K562 (cell line): ENCODE measurements around the gene TANK. TPM values are rescaled to one million over a fixed set of nuclear protein-coding genes. Genes with fewer than 3 reads are reported as not detected.
"Not testable (repeated sequence)": the region's sequence is repeated elsewhere in the genome, so short reads cannot be mapped to it uniquely, and the experiment has no call there.

ENCODE experiments used
- ATAC-seq: fragments of 200-7000 bp; cut with Tn5 transposase; 3 replicates; pipeline ENCODE4 v1.9.1; 2020; ENCODE audit warnings: moderate library complexity
- BruUV-seq: library from RNA; stranded (reverse); fragments of 400-500 nt; replicated peaks from 2 replicates; lab custom pipeline; 2021; lab: Mats Ljungman, UMichigan
- CTCF ChIA-PET: fragments of 300-600 bp; formaldehyde crosslinking; extraction: SDS; loops from one replicate; lab custom pipeline; 2021; ENCODE audit warnings: low intra/inter-chr PET ratio; lab: Yijun Ruan, JAX
- POLR2A ChIA-PET: fragments of 300-600, 350-650 bp; sonication (Branson Sonifier 250); formaldehyde crosslinking; extraction: SDS; loops from one replicate; lab custom pipeline; 2021; ENCODE audit warnings: antibody characterized with exemption, inconsistent platforms; lab: Yijun Ruan, JAX
- DNase-seq, 4 experiments: peaks; one replicate each; pipeline versions ENCODE4 v3.0.0 to v3.0.0-alpha.2; 2011 to 2018; ENCODE audit warnings: low spot score in 3 of 4, mixed read lengths in 3 of 4; ENCODE audit errors: extremely low read depth in 1 of 4
- FAIRE-seq: peaks from 2 replicates; lab custom pipeline; 2011; peaks lifted over from hg19 to GRCh38; lab: Jason Lieb, UNC
- H2AFZ ChIP-seq: 2 replicates; pipeline ENCODE4 v1.6.0; 2011; ENCODE audit warnings: low read depth, low read length, control low read depth, inconsistent platforms
- H3K27ac ChIP-seq: fragments of 200-600 bp; 3 replicates; pipeline ENCODE4 v1.8.0; 2011; ENCODE audit warnings: low read depth, mild to moderate bottlenecking, control low read depth, inconsistent platforms, low read length, moderate library complexity, mixed read lengths; ENCODE audit errors: extremely low read depth
- H3K27me3 ChIP-seq, 2 experiments: fragments of 300-600 bp in 1 of 2; 2 replicates in 1 of 2; 3 replicates in 1 of 2; pipeline versions ENCODE4 v1.6.0 to v1.8.0; 2011; ENCODE audit warnings: inconsistent platforms in 2 of 2, low read length in 2 of 2, mild to moderate bottlenecking in 1 of 2, mixed read lengths in 1 of 2, moderate library complexity in 1 of 2; ENCODE audit not compliant: control insufficient read depth in 2 of 2, insufficient read depth in 2 of 2
- H3K36me3 ChIP-seq: fragments of 300-600 bp; 3 replicates; pipeline ENCODE4 v1.8.0; 2011; ENCODE audit warnings: mild to moderate bottlenecking, low read length, inconsistent platforms; ENCODE audit not compliant: control insufficient read depth, insufficient read depth
- H3K4me1 ChIP-seq, 2 experiments: fragments of 200-600 bp in 1 of 2; replicated peaks in 1 of 2; 2 replicates in 1 of 2; 3 replicates in 1 of 2; pipeline versions ENCODE4 v1.5.1 to v1.8.0; 2011; ENCODE audit warnings: inconsistent platforms in 2 of 2, low read length in 2 of 2, mild to moderate bottlenecking in 1 of 2, mixed read lengths in 1 of 2, moderate library complexity in 1 of 2; ENCODE audit not compliant: control insufficient read depth in 2 of 2, insufficient read depth in 2 of 2
- H3K4me2 ChIP-seq: 2 replicates; pipeline ENCODE4 v1.6.1; 2011; ENCODE audit warnings: low read length, control low read depth, inconsistent platforms, mixed read lengths; ENCODE audit not compliant: insufficient read depth
- H3K4me3 ChIP-seq: fragments of 200-600 bp; sonication (generic), shearing (Covaris generic); 2 replicates; pipeline ENCODE4 v1.5.1; 2016; ENCODE audit warnings: control low read depth, inconsistent platforms
- H3K79me2 ChIP-seq: fragments of 200-600 bp; 3 replicates; pipeline ENCODE4 v1.8.0; 2011; ENCODE audit warnings: low read length, inconsistent platforms; ENCODE audit not compliant: control insufficient read depth, insufficient read depth
- H3K9ac ChIP-seq, 2 experiments: 2 replicates each; pipeline versions ENCODE4 v1.6.0 to v1.6.1; 2011; ENCODE audit warnings: low read depth in 2 of 2, low read length in 2 of 2, control low read depth in 1 of 2, inconsistent platforms in 1 of 2, mild to moderate bottlenecking in 1 of 2, mixed read lengths in 1 of 2; ENCODE audit not compliant: insufficient read depth in 1 of 2
- H3K9me1 ChIP-seq: one replicate; pipeline ENCODE4 v1.6.0; 2011; ENCODE audit warnings: inconsistent platforms, mild to moderate bottlenecking, low read length, moderate library complexity; ENCODE audit not compliant: control insufficient read depth, insufficient read depth
- H3K9me3 ChIP-seq: replicated peaks from 2 replicates; pipeline ENCODE4 v1.5.1; 2011; ENCODE audit warnings: low read depth, low read length, inconsistent platforms; ENCODE audit not compliant: control insufficient read depth, insufficient read depth
- H4K20me1 ChIP-seq: replicated peaks from 2 replicates; pipeline ENCODE4 v1.6.1; 2011; ENCODE audit warnings: low read length, inconsistent platforms, mixed read lengths; ENCODE audit not compliant: control insufficient read depth, insufficient read depth
- POLR2G ChIP-seq: fragments of 200-400 bp; formaldehyde crosslinking; IDR thresholded peaks from 2 replicates; pipeline ENCODE4 v1.6.1; 2017; ENCODE audit warnings: low read depth, mild to moderate bottlenecking, antibody characterized with exemption, low read length, moderate library complexity
- RAD21 ChIP-seq, 2 experiments: fragments of 250-450 bp in 1 of 2; fragments of 450-650 bp in 1 of 2; sonication (Bioruptor Pico) in 1 of 2; formaldehyde crosslinking in 1 of 2; IDR thresholded peaks in 1 of 2; conservative IDR thresholded peaks in 1 of 2; 2 replicates each; pipeline versions ENCODE4 v1.4.0 to v1.8.0; 2020 to 2022; ENCODE audit warnings: mild to moderate bottlenecking in 2 of 2, moderate library complexity in 1 of 2
- RBFOX2 ChIP-seq: fragments of 200-400 bp; formaldehyde crosslinking; IDR thresholded peaks from 2 replicates; pipeline ENCODE4 v1.6.1; 2017; ENCODE audit warnings: low read depth, mild to moderate bottlenecking, low read length, moderate library complexity
- WGBS: fragments of 100-300 bp; shearing (Covaris generic); methylation state at CpG from one replicate; pipeline ENCODE4 v1.1.6; 2016; ENCODE audit warnings: low coverage, mixed read lengths; ENCODE audit not compliant: insufficient coverage; ENCODE audit errors: missing lambda C conversion rate; 5-methylcytosine and 5-hydroxymethylcytosine counted together
- in situ Hi-C: fragments of 300-500 bp; cut with MboI; formaldehyde crosslinking; loops from 4 replicates; pipeline ENCODE4 v1.15.0; 2018; ENCODE audit warnings: inconsistent platforms, mixed read lengths
- intact Hi-C: fragments of 100-400 bp; cut with micrococcal nuclease; formaldehyde crosslinking; loops from 2 replicates; pipeline ENCODE4 v1.14.2; 2022
- polyA plus RNA-seq, 8 experiments: library from polyadenylated mRNA; depleted of rRNA in 4 of 8; stranded (reverse) in 5 of 8; unstranded in 3 of 8; fragments of >200 nt; fragmentation: Nextera tagmentation in 2 of 8; fragmentation: Illumina TruSeq in 1 of 8; extraction: Ambion mirVana in 2 of 8; extraction: Trizol in 1 of 8; gene quantifications; 2 replicates each; pipeline versions ENCODE4 v1.2.1 to v1.2.3, GENCODE V29; 2011 to 2014; ENCODE audit warnings: inconsistent platforms in 1 of 8, missing spikeins in 1 of 8
- total RNA-seq, 7 experiments: library from RNA; depleted of rRNA in 6 of 7; stranded (reverse); fragments of >200 nt in 6 of 7; fragmentation: Illumina TruSeq in 2 of 7; extraction: Trizol in 2 of 7; gene quantifications; 2 replicates each; pipeline versions ENCODE4 v1.2.1 to v1.2.3, GENCODE V29; 2011 to 2021; ENCODE audit warnings: low replicate concordance in 1 of 7
- TF ChIP-seq, protein P1 (sequence below), 3 experiments: IDR thresholded peaks in 2 of 3; conservative IDR thresholded peaks in 1 of 3; 2 replicates each; pipeline ENCODE4 v1.5.1; 2011 to 2012; ENCODE audit warnings: low read length in 3 of 3, mild to moderate bottlenecking in 3 of 3, control low read depth in 2 of 3, improper control_type of control experiment in 1 of 3, inconsistent platforms in 1 of 3, low read depth in 1 of 3, mixed read lengths in 1 of 3, moderate library complexity in 1 of 3; ENCODE audit not compliant: insufficient read depth in 2 of 3
- TF ChIP-seq, protein P2 (sequence below): sonication (generic); formaldehyde crosslinking; IDR thresholded peaks from 2 replicates; pipeline ENCODE4 v1.8.1; 2023; ENCODE audit warnings: mild to moderate bottlenecking, missing genetic modification reagents

TANK gene
- total and polyA plus RNA-seq, 9 of the 15 experiments (the other 6 are each of a cell fraction or from before 2014, with no cell fraction given): 43.0 to 91.5 (median 54.4) TPM

DNA sequence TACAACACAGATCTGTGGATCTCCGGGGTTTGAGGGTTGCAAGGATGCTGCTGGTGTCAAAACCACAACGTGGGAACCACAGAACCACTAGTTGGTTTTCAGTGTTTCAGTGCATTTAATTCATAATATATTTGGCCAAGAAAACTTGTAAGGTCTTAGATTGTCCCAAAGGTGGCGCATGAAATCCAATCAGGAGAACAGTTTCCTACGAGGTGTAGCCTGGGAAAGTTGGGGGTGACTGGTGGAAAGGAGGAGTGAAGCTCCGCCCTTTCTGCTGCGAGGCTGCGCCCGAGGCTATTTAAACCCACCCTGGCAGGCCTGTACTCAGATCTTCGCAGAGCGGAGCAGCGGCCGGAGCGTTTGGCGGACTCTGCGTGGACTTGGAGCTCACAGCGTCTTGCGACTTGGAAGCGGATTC, 120.7 kb downstream of the TANK start:
- intact Hi-C loops: loop anchor here (5.0 kb wide), 1 partner anchor 841 kb away; no protein-coding TSS in a partner anchor
- H4K20me1 ChIP-seq, H3K4me1 ChIP-seq, H3K9me1 ChIP-seq, BruUV-seq, FAIRE-seq, H3K4me3 ChIP-seq, H3K4me2 ChIP-seq, H3K36me3 ChIP-seq, POLR2A ChIA-PET, H3K27me3 ChIP-seq, CTCF ChIA-PET, H3K27ac ChIP-seq, in situ Hi-C loops, H3K9me3 ChIP-seq, H3K9ac ChIP-seq, ATAC-seq, H3K79me2 ChIP-seq: not testable (repeated sequence)
- TF ChIP-seq RAD21 (CRISPR knock-in tag; conservative IDR thresholded peaks at IDR 0.05 in 1 of 2, IDR thresholded peaks at IDR 0.05 in 1 of 2) (peak in 1 of 2 experiments; percentile 47; a peak in 2 of 4 replicates), POLR2G (peak; percentile 46), RBFOX2 (0 out of 2 replicates have a peak, but pooled peaks have one; percentile 34)
- TF ChIP-seq, protein P1, sequence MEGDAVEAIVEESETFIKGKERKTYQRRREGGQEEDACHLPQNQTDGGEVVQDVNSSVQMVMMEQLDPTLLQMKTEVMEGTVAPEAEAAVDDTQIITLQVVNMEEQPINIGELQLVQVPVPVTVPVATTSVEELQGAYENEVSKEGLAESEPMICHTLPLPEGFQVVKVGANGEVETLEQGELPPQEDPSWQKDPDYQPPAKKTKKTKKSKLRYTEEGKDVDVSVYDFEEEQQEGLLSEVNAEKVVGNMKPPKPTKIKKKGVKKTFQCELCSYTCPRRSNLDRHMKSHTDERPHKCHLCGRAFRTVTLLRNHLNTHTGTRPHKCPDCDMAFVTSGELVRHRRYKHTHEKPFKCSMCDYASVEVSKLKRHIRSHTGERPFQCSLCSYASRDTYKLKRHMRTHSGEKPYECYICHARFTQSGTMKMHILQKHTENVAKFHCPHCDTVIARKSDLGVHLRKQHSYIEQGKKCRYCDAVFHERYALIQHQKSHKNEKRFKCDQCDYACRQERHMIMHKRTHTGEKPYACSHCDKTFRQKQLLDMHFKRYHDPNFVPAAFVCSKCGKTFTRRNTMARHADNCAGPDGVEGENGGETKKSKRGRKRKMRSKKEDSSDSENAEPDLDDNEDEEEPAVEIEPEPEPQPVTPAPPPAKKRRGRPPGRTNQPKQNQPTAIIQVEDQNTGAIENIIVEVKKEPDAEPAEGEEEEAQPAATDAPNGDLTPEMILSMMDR (IDR thresholded peaks at IDR 0.05 in 2 of 3, conservative IDR thresholded peaks at IDR 0.05 in 1 of 3; ENCODE audit: insufficient read depth in 2 of 3, low read depth in 1 of 3, low read length in 3 of 3): peak in 2 of 3 experiments; percentile 23 to 48; a peak in 5 of 6 replicates
- TF ChIP-seq, protein P2, sequence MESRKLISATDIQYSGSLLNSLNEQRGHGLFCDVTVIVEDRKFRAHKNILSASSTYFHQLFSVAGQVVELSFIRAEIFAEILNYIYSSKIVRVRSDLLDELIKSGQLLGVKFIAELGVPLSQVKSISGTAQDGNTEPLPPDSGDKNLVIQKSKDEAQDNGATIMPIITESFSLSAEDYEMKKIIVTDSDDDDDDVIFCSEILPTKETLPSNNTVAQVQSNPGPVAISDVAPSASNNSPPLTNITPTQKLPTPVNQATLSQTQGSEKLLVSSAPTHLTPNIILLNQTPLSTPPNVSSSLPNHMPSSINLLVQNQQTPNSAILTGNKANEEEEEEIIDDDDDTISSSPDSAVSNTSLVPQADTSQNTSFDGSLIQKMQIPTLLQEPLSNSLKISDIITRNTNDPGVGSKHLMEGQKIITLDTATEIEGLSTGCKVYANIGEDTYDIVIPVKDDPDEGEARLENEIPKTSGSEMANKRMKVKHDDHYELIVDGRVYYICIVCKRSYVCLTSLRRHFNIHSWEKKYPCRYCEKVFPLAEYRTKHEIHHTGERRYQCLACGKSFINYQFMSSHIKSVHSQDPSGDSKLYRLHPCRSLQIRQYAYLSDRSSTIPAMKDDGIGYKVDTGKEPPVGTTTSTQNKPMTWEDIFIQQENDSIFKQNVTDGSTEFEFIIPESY (CRISPR knock-in tag): peak; percentile 58; the same call in 1 of the 2 replicates
- DNase-seq: peak in 3 of 4 experiments; percentile 15 to 69 (median 22)
- H2AFZ ChIP-seq: peak overlapping the region; percentile 43; the same call in 1 of the 2 replicates
- WGBS: 23% methylated on average over 18 of the region's 18 CpGs

- in situ Hi-C loops, H3K27ac ChIP-seq, DNase-seq, H4K20me1 ChIP-seq, H3K4me3 ChIP-seq, CTCF ChIA-PET, POLR2A ChIA-PET, H3K4me2 ChIP-seq, H2AFZ ChIP-seq, BruUV-seq, H3K36me3 ChIP-seq, H3K9me3 ChIP-seq, H3K4me1 ChIP-seq, H3K27me3 ChIP-seq, H3K9me1 ChIP-seq, H3K79me2 ChIP-seq, FAIRE-seq: not testable (repeated sequence)
- H3K9ac ChIP-seq: 0 out of 4 replicates have a peak overlapping the region, but pooled peaks of 1 of the 2 experiments have one; percentile 20
- intact Hi-C loops: loop anchor here (5.0 kb wide), 1 partner anchor 841 kb away; no protein-coding TSS in a partner anchor
- ATAC-seq: peak; percentile 25
- WGBS: 13% methylated on average over 9 of the region's 11 CpGs
Measured at GRCh38 chr2:161281615-161282310, 121.5 kb downstream of the TANK start.
